ENCODE measurements around the gene PEX3.
"Not testable (repeated sequence)": the region's sequence is repeated elsewhere in the genome, so short reads cannot be mapped to it uniquely, and the experiment has no call there.

The PEX3 gene

GRCh38 chr6:143507358-143508145, 56.9 kb downstream of the PEX3 start:
- DNase-seq (ENCODE audit: low read depth): peak; percentile 40

- not testable (repeated sequence) for DNase-seq (ENCODE audit: low read depth)
Measured at GRCh38 chr6:143510326-143510725, 59.7 kb downstream of the PEX3 start.

GRCh38 chr6:143510991-143511891, 60.6 kb downstream of the PEX3 start, which contains the start of gene FUCA2:
Gene FUCA2, minus strand, starts transcription at chr6:143511720. Its CDS starts 86 bp downstream, at chr6:143511634.
- DNase-seq (ENCODE audit: low read depth): peak; percentile 93

GRCh38 chr6:143513410-143513809, 62.8 kb downstream of the PEX3 start:
- no peak for DNase-seq (ENCODE audit: low read depth)

- no peak for DNase-seq (ENCODE audit: low read depth)
Measured at GRCh38 chr6:143515061-143515760, 64.6 kb downstream of the PEX3 start.

- no peak for DNase-seq (ENCODE audit: low read depth)
Measured at GRCh38 chr6:143515766-143516355, 65.3 kb downstream of the PEX3 start.

GRCh38 chr6:143516690-143517446, 66.3 kb downstream of the PEX3 start:
- DNase-seq (ENCODE audit: low read depth): no peak

- no peak for DNase-seq (ENCODE audit: low read depth)
Measured at GRCh38 chr6:143517447-143517773, 66.8 kb downstream of the PEX3 start.

- DNase-seq (ENCODE audit: low read depth): no peak
Measured at GRCh38 chr6:143522039-143522600, 71.5 kb downstream of the PEX3 start.

GRCh38 chr6:143525356-143525755, 74.8 kb downstream of the PEX3 start:
- no peak for DNase-seq (ENCODE audit: low read depth)

GRCh38 chr6:143527677-143528076, 77.1 kb downstream of the PEX3 start:
- no peak for DNase-seq (ENCODE audit: low read depth)

GRCh38 chr6:143528164-143528811, 77.7 kb downstream of the PEX3 start:
- no peak for DNase-seq (ENCODE audit: low read depth)

- peak; percentile 45 for DNase-seq (ENCODE audit: low read depth)
Measured at GRCh38 chr6:143529095-143529494, 78.5 kb downstream of the PEX3 start.

- no peak for DNase-seq (ENCODE audit: low read depth)
Measured at GRCh38 chr6:143531720-143532499, 81.3 kb downstream of the PEX3 start.

GRCh38 chr6:143535189-143535614, 84.6 kb downstream of the PEX3 start:
- no peak for DNase-seq (ENCODE audit: low read depth)

GRCh38 chr6:143536461-143536865, 85.9 kb downstream of the PEX3 start:
- DNase-seq (ENCODE audit: low read depth): peak; percentile 68

GRCh38 chr6:143536866-143537691, 86.5 kb downstream of the PEX3 start:
- peak; percentile 81 for DNase-seq (ENCODE audit: low read depth)

- DNase-seq (ENCODE audit: low read depth): no peak
Measured at GRCh38 chr6:143538374-143538773, 87.8 kb downstream of the PEX3 start.

GRCh38 chr6:143539106-143539505, 88.5 kb downstream of the PEX3 start:
- no peak for DNase-seq (ENCODE audit: low read depth)

All from ELR (cell line).